NCI-H1048 (cell line): ENCODE data around the gene IL4R.
"Not testable (repeated sequence)": the region's sequence is repeated elsewhere in the genome, so short reads cannot be mapped to it uniquely, and the experiment has no call there.

Source experiments
- DNase-seq: peaks from one replicate; lab custom pipeline; 2025; lab: John Stamatoyannopoulos, UW

IL4R gene

GRCh38 chr16:27404163-27404823 lies 90.5 kb downstream of the IL4R start:
- DNase-seq, result no peak

GRCh38 chr16:27405546-27406451 lies 92.0 kb downstream of the IL4R start:
- DNase-seq, result no peak

- DNase-seq, result no peak
Observed at GRCh38 chr16:27406511-27407128, 92.8 kb downstream of the IL4R start.

GRCh38 chr16:27407133-27407532 lies 93.4 kb downstream of the IL4R start:
- DNase-seq, result no peak

- DNase-seq, result no peak
Observed at GRCh38 chr16:27408012-27408601, 94.3 kb downstream of the IL4R start.

- no peak for DNase-seq
Observed at GRCh38 chr16:27408602-27409031, 94.8 kb downstream of the IL4R start.

- not testable (repeated sequence) for DNase-seq
Observed at GRCh38 chr16:27409958-27410357, 96.2 kb downstream of the IL4R start.

- no peak for DNase-seq
Observed at GRCh38 chr16:27410761-27411160, 97.0 kb downstream of the IL4R start.

- DNase-seq, result no peak
Observed at GRCh38 chr16:27413956-27414355, 100.2 kb downstream of the IL4R start.
